Skeletal muscle satellite cell (primary cell): Measurements from ENCODE around the gene PMVK.

Experiments
- H3K27me3 ChIP-seq: 2 replicates; pipeline ENCODE4 v1.7.0; 2013; ENCODE audit warnings: low read length; ENCODE audit not compliant: control insufficient read depth, insufficient read depth
- H3K36me3 ChIP-seq: 2 replicates; pipeline ENCODE4 v1.7.0; 2013; ENCODE audit warnings: mild to moderate bottlenecking, control low read depth, low read length; ENCODE audit not compliant: insufficient read depth
- H3K4me1 ChIP-seq: 2 replicates; pipeline ENCODE4 v1.7.0; 2013; ENCODE audit warnings: low read length; ENCODE audit not compliant: control insufficient read depth, insufficient read depth
- H3K4me2 ChIP-seq: 2 replicates; pipeline ENCODE4 v1.7.0; 2013; ENCODE audit warnings: mild to moderate bottlenecking, low read length
- H3K4me3 ChIP-seq: 2 replicates; pipeline ENCODE4 v1.7.0; 2013; ENCODE audit warnings: low read length
- H3K9ac ChIP-seq: 2 replicates; pipeline ENCODE4 v1.7.0; 2013; ENCODE audit warnings: mild to moderate bottlenecking, low read depth, low read length, moderate library complexity
- H3K9me3 ChIP-seq: replicated peaks from 2 replicates; pipeline ENCODE4 v1.7.0; 2013; ENCODE audit warnings: mild to moderate bottlenecking, control low read depth, low read length

Gene PMVK

GRCh38 chr1:154972517-154973343 is 36.2 kb upstream of the PMVK start:
- Histone ChIP-seq H3K9me3 (no peaks in the 10 kb centered on the region), H3K9ac (peak overlapping the region; percentile 94), H3K4me1 (peaks cover 54% of the 10 kb centered on the region), H3K27me3 (no peaks in the 10 kb centered on the region), H3K4me2 (peak overlapping the region; percentile 97), H3K4me3 (peak overlapping the region; percentile 77), H3K36me3 (peaks cover 10% of the 10 kb centered on the region)

- Histone ChIP-seq H3K27me3 (no peaks in the 10 kb centered on the region), H3K4me1 (peaks cover 59% of the 10 kb centered on the region), H3K9me3 (no peaks in the 10 kb centered on the region), H3K36me3 (peaks cover 15% of the 10 kb centered on the region), H3K4me3 (peak overlapping the region; percentile 77), H3K9ac (peak overlapping the region; percentile 94), H3K4me2 (peak overlapping the region; percentile 97)
These were observed 35.6 kb upstream of the PMVK start for GRCh38 chr1:154972213-154972516.

- Histone ChIP-seq H3K9ac (peak overlapping the region; percentile 94), H3K4me2 (peak overlapping the region; percentile 97), H3K9me3 (no peaks in the 10 kb centered on the region), H3K4me3 (peak overlapping the region; percentile 84), H3K27me3 (no peaks in the 10 kb centered on the region), H3K4me1 (peaks cover 56% of the 10 kb centered on the region), H3K36me3 (peaks cover 22% of the 10 kb centered on the region)
These were observed 35.0 kb upstream of the PMVK start for GRCh38 chr1:154971341-154971998.

GRCh38 chr1:154970631-154971340 is 34.3 kb upstream of the PMVK start, which contains the start of gene SHC1:
TSS of gene SHC1 (minus strand) at chr1:154970747. CDS start at chr1:154970526, 221 bp downstream.
- Histone ChIP-seq H3K9ac (peak within 1 kb of the TSS; percentile 94), H3K4me1 (peaks cover 55% of the 10 kb centered on the region), H3K9me3 (no peaks in the 10 kb centered on the region), H3K4me3 (peak within 1 kb of the TSS; percentile 84), H3K36me3 (peaks cover 29% of the 10 kb centered on the region), H3K27me3 (no peaks in the 10 kb centered on the region), H3K4me2 (peak within 1 kb of the TSS; percentile 97)

GRCh38 chr1:154969860-154970452 is 33.4 kb upstream of the PMVK start:
- H3K9ac ChIP-seq = peak overlapping the region; percentile 94

GRCh38 chr1:154969246-154969645 is 32.7 kb upstream of the PMVK start:
- Histone ChIP-seq H3K4me2 (peak overlapping the region; percentile 97), H3K4me3 (peak overlapping the region; percentile 84), H3K9ac (peak overlapping the region; percentile 94), H3K27me3 (no peaks in the 10 kb centered on the region), H3K4me1 (peaks cover 61% of the 10 kb centered on the region), H3K9me3 (no peaks in the 10 kb centered on the region), H3K36me3 (peaks cover 43% of the 10 kb centered on the region)

More at GRCh38 chr1:154969860-154970452, 33.4 kb upstream of the PMVK start:
- Histone ChIP-seq H3K27me3 (no peaks in the 10 kb centered on the region), H3K36me3 (peaks cover 36% of the 10 kb centered on the region), H3K9me3 (no peaks in the 10 kb centered on the region), H3K4me2 (peak overlapping the region; percentile 97), H3K4me1 (peaks cover 61% of the 10 kb centered on the region), H3K4me3 (peak overlapping the region; percentile 84)

GRCh38 chr1:154968731-154969130 is 32.2 kb upstream of the PMVK start:
- Histone ChIP-seq H3K36me3 (peaks cover 48% of the 10 kb centered on the region), H3K4me3 (peak overlapping the region; percentile 84), H3K9ac (peak overlapping the region; percentile 94), H3K4me2 (peak overlapping the region; percentile 97), H3K9me3 (no peaks in the 10 kb centered on the region), H3K27me3 (no peaks in the 10 kb centered on the region), H3K4me1 (peaks cover 61% of the 10 kb centered on the region)

GRCh38 chr1:154967331-154967950 is 30.9 kb upstream of the PMVK start:
- Histone ChIP-seq H3K36me3 (peaks cover 61% of the 10 kb centered on the region), H3K9me3 (no peaks in the 10 kb centered on the region), H3K9ac (peak overlapping the region; percentile 94), H3K4me3 (peak overlapping the region; percentile 84), H3K27me3 (no peaks in the 10 kb centered on the region), H3K4me1 (peaks cover 65% of the 10 kb centered on the region), H3K4me2 (peak overlapping the region; percentile 97)

GRCh38 chr1:154966111-154966510 is 29.6 kb upstream of the PMVK start:
- peaks cover 63% of the 10 kb centered on the region for H3K36me3 ChIP-seq

GRCh38 chr1:154964359-154964758 is 27.8 kb upstream of the PMVK start:
- H3K4me2 ChIP-seq = no peak overlapping the region
- H3K4me3 ChIP-seq = no peak overlapping the region
- H3K9ac ChIP-seq = no peak overlapping the region
- H3K27me3 ChIP-seq = no peaks in the 10 kb centered on the region
- no peaks in the 10 kb centered on the region for H3K9me3 ChIP-seq
- H3K4me1 ChIP-seq = peaks cover 59% of the 10 kb centered on the region
- H3K36me3 ChIP-seq = peaks cover 63% of the 10 kb centered on the region

More at GRCh38 chr1:154966111-154966510, 29.6 kb upstream of the PMVK start:
- H3K4me3 ChIP-seq = no peak overlapping the region
- peaks cover 57% of the 10 kb centered on the region for H3K4me1 ChIP-seq
- H3K9me3 ChIP-seq = no peaks in the 10 kb centered on the region
- peak overlapping the region; percentile 94 for H3K9ac ChIP-seq
- no peak overlapping the region for H3K4me2 ChIP-seq
- H3K27me3 ChIP-seq = no peaks in the 10 kb centered on the region
